22Rv1 (cell line): Measurements from ENCODE around the gene SHQ1.

Experiments used
- H3K27ac ChIP-seq: fragments of 450-650 bp; 2 replicates; pipeline ENCODE4 v1.5.1; 2017
- ZFX ChIP-seq: fragments of 450-650 bp; IDR thresholded peaks from 2 replicates; pipeline ENCODE4 v1.6.1; 2017; ENCODE audit warnings: antibody characterized with exemption, borderline replicate concordance
- TF ChIP-seq, protein P1 (sequence below): fragments of 450-650 bp; IDR thresholded peaks from 2 replicates; pipeline ENCODE4 v1.5.1; 2017; ENCODE audit warnings: mild to moderate bottlenecking

Gene SHQ1

DNA sequence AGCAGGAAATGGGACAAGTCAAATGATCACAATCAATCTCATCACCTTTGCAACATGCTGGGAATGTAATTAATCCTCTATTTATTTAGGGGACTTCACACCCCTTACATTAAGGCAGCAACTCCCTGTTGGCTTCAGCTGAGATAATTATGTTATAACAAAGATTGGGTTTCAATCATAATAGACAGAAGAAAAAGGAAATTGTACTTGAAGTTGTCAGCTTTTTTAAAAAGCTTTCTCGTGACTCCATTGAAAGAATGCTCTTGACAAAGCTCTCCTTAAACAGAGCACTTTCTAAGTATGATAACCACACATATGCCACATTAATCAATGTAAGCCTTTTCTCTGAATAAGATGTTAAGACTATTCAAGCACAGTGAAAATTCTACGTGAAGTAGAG, 65.7 kb downstream of the SHQ1 start:
- H3K27ac ChIP-seq = no peak overlapping the region
- TF ChIP-seq ZFX = no peak
- TF ChIP-seq, protein P1, sequence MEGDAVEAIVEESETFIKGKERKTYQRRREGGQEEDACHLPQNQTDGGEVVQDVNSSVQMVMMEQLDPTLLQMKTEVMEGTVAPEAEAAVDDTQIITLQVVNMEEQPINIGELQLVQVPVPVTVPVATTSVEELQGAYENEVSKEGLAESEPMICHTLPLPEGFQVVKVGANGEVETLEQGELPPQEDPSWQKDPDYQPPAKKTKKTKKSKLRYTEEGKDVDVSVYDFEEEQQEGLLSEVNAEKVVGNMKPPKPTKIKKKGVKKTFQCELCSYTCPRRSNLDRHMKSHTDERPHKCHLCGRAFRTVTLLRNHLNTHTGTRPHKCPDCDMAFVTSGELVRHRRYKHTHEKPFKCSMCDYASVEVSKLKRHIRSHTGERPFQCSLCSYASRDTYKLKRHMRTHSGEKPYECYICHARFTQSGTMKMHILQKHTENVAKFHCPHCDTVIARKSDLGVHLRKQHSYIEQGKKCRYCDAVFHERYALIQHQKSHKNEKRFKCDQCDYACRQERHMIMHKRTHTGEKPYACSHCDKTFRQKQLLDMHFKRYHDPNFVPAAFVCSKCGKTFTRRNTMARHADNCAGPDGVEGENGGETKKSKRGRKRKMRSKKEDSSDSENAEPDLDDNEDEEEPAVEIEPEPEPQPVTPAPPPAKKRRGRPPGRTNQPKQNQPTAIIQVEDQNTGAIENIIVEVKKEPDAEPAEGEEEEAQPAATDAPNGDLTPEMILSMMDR = no peak

- H3K27ac ChIP-seq = no peak overlapping the region
- TF ChIP-seq, protein P1 = no peak
- no peak for TF ChIP-seq ZFX
Measured at GRCh38 chr3:72769758-72770540, 78.3 kb downstream of the SHQ1 start.

DNA sequence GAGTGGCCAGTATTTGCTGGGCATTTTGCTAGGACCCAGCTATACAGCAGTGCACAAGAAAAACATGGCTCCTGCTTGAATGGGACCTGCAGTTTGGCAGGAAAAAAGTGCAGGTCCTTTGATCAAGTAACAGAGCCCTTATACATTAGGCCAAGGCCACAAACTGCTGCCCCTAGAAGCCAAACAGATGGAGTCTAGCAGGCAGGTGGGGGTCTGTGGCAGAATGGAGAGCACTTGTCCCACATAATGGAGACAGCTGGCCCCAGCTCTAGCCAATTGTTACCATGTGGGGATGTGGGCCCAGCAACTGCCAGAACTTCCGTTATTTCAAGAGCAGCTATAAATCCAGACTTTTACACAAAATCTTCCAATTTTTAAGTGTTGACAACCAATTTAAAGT, 79.3 kb downstream of the SHQ1 start:
- TF ChIP-seq, protein P1 = no peak
- TF ChIP-seq ZFX = no peak
- H3K27ac ChIP-seq = no peak overlapping the region

DNA sequence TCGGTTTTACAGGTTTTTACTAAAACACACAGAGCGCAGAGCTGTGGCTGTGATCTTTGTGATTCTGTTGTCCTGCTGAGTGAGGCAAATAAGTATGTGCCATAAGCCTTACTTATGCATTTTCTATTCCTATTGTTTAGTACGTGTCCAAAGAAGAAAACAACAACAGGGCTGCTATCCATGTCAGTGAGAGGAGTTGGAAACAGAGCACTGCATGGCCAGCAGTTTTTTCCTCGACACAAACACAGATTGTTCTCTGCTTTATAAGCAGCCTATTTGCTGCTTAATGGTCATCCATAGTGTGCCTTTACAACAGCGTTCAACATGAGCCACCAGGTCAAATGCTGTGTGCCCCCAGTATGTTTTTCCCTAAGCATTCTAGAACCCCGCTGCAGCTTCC, 79.8 kb downstream of the SHQ1 start:
- TF ChIP-seq, protein P1 = no peak
- no peak for TF ChIP-seq ZFX
- no peak overlapping the region for H3K27ac ChIP-seq

GRCh38 chr3:72768006-72768441, 80.2 kb downstream of the SHQ1 start:
- H3K27ac ChIP-seq = no peak overlapping the region
- TF ChIP-seq, protein P1 = no peak
- TF ChIP-seq ZFX = no peak

DNA sequence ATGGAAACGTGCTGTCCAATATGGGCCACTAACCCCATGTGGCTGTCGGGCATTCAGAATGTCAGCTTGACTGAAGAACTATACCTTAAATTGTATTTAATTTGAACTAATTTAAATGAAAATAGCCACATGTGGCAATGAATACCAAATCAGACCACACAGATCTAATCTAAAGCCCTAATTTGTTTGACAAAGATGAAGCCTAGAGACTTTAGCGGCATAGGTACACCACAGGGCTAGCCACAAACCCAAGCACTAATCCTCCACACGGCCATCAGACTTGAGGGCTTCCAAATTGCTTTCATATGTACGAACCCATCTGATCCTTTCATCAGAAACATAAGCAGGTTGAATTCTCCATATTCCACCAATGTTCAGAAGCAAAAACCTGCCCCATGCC, 81.4 kb downstream of the SHQ1 start:
- no peak overlapping the region for H3K27ac ChIP-seq
- TF ChIP-seq, protein P1 = no peak
- no peak for TF ChIP-seq ZFX

DNA sequence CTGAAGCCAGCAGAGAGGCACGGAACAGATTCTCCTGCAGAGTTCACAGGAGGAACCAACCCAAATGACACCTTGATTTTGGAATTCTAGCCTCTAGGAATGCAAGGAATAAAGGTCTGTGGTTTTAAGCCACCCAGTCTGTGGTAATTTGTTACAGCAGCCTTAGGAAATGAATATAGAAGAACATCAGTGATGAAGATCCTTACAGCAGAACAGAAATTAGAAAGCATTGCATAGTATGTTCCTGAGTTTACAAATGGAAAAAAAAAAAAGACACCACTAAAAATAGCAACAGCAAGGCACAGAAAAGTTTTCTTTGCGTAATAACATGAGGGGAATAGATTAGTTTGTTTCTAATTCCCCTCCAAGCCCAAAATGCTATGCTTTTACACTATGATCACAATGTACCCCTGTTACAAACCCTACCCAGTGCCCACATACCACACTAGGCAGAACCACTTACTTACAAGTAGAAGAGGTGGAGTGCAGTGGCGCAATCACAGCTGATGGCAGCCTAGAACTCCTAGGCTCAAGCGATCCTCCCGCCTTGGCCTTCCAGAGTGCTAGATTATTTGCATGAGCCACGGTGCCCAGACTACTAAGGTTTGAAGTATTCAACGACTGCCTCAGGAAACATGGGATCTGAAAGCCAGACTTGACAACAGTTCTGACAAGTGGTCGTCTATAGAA, 84.3 kb downstream of the SHQ1 start:
- H3K27ac ChIP-seq = no peak overlapping the region
- TF ChIP-seq, protein P1 = no peak
- TF ChIP-seq ZFX = no peak
